Ovary (tissue), 10 donors: Measurements from ENCODE around the gene LRRC31. TPM values are rescaled to one million over a fixed set of nuclear protein-coding genes. Genes with fewer than 3 reads are reported as not detected.

Experiments
- DNase-seq, 5 donors: peaks; one replicate each; pipeline ENCODE4 v3.0.0-alpha.2; 2019 to 2020
- H3K27ac ChIP-seq, 2 donors: fragments of 200-600 bp; one replicate each; pipeline versions ENCODE4 v1.5.1 to v1.8.0; 2019 to 2022
- H3K27me3 ChIP-seq: fragments of 200-600 bp; one replicate; pipeline ENCODE4 v1.8.0; 2022
- H3K36me3 ChIP-seq: fragments of 200-600 bp; sonication (generic); one replicate; pipeline ENCODE4 v1.5.1; 2019
- H3K4me1 ChIP-seq: one replicate; pipeline ENCODE4 v1.8.1; 2013; ENCODE audit warnings: mild to moderate bottlenecking, moderate library complexity; ENCODE audit not compliant: insufficient read depth
- H3K4me3 ChIP-seq: fragments of 200-600 bp; sonication (generic); one replicate; pipeline ENCODE4 v1.5.1; 2017
- H3K9me3 ChIP-seq, 2 donors: fragments of 200-600 bp in 1 of 2; sonication (generic) in 1 of 2; one replicate each; pipeline versions ENCODE4 v1.5.1 to v1.8.1; 2013 to 2019; ENCODE audit warnings: mild to moderate bottlenecking in 1 of 2, moderate library complexity in 1 of 2
- CTCF ChIP-seq, 3 donors: fragments of 450-650 bp in 2 of 3; fragments of 200-600 bp in 1 of 3; IDR thresholded peaks; one replicate each; pipeline versions ENCODE4 v1.5.1 to v1.8.0; 2016 to 2022; ENCODE audit warnings: antibody characterized with exemption in 3 of 3, mild to moderate bottlenecking in 1 of 3
- EP300 ChIP-seq: sonication (generic); formaldehyde crosslinking; IDR thresholded peaks from one replicate; pipeline ENCODE4 v1.6.1; 2017; ENCODE audit warnings: antibody characterized with exemption
- POLR2A ChIP-seq: fragments of 450-650 bp; IDR thresholded peaks from one replicate; pipeline ENCODE4 v1.6.1; 2017; ENCODE audit warnings: antibody characterized with exemption, mild to moderate bottlenecking, moderate library complexity
- WGBS, 3 donors: extraction: QIAGEN DNeasy Blood & Tissue Kit in 1 of 3; methylation state at CpG; one replicate each; pipeline versions ENCODE4 v1.1.5 to v1.1.7; 2013 to 2017; 5-methylcytosine and 5-hydroxymethylcytosine counted together
- intact Hi-C, 4 donors: fragments of 100-400 bp; cut with DNase I; formaldehyde crosslinking; loops; one replicate each; pipeline versions ENCODE4 v1.11.0 to v1.15.1; 2022 to 2023
- long read RNA-seq, 3 donors: library from polyadenylated mRNA in 2 of 3; unstranded in 2 of 3; transcript quantifications; one replicate each; pipeline ENCODE4 v2.0.0 and lab custom pipeline, GENCODE V29; 2021 to 2026
- polyA plus RNA-seq, 2 donors: library from polyadenylated mRNA; stranded (reverse); fragments of 200-250 nt in 1 of 2; fragments of 350-450 nt in 1 of 2; fragmentation: Illumina TruSeq in 1 of 2; extraction: RNeasy Lipid Tissue Mini Kit (QIAGEN cat#74804) in 1 of 2; gene quantifications; one replicate each; pipeline ENCODE4 v1.2.3, GENCODE V29; 2013 to 2014
- total RNA-seq, 7 donors: library from RNA; depleted of rRNA in 2 of 7; stranded (reverse); fragments of >200 nt in 2 of 7; fragmentation: NEBNext Ultra II Directional in 3 of 7; extraction: Animal tissue kit (Norgen Biotek cat#: 25700) in 3 of 7; gene quantifications; one replicate each; pipeline versions ENCODE4 v1.1.0 to v1.2.4, GENCODE V29; 2016 to 2023
- donor health status: DM: no; HTN: no; CAD: no; lungs with moderate emphysema.
- donor health status: DM: no; HTN: no; CAD: no.
- donor health status: Bipolar disorder and iron deficiency.
- donor health status: DM: yes; HTN: yes; CAD: no.
- donor health status: DM: no; HTN: no; CAD: no.
- donor health status: DM: yes; HTN: yes; CAD: no.

LRRC31 gene
- total RNA-seq = not detected
- not detected for polyA plus RNA-seq
- long read RNA-seq, donor 1 = 0 reads
- long read RNA-seq, donor 2 = 0 reads
- long read RNA-seq, donor 3 = 0 reads

DNA sequence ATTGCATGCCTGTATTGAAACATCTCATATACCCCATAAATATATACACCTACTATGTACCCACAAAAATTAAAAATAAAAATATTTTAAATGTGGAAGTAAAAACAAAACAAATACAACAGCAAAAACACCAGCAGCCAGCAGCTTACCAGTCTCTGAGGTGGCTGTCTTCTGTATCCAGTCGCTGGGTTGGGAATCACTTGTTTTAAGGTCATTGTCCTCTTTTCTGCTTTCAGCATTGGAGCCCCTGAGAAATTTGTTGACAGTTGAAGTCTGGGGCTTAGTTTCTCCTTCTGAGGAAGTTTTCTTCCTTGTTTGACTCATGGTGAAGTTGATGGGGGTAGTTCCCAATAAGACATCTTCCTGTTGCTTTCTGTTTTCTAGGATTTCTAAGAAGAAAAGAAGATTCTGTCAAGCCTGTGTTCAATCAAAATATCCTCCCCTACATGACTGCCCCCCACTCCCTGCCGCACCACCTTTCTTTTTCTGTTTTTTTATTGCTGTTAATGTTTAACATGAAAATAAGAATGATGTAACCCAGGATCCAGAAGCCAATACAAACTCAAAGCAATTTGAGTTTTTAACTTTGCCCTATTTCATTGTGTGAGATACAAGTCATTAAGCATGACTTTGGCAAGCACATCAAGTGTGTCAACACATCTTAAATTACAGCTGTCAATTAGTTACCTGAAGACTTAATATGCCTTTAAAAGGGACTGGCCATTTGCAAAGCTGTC lies at the start of gene LRRC31:
TSS of gene LRRC31 (minus strand) at position 452 of the 737 bp plus-strand sequence. CDS start at position 324, 128 bp downstream.
- TF ChIP-seq CTCF (IDR thresholded peaks at IDR 0.05) (no peak), POLR2A (no peak), EP300 (no peak)
- Histone ChIP-seq H3K27me3 (no peaks in the 10 kb centered on the region), H3K27ac (no peak within 1 kb of the TSS), H3K4me1 (no peaks in the 10 kb centered on the region), H3K4me3 (peak within 1 kb of the TSS; percentile 7), H3K9me3 (no peaks in the 10 kb centered on the region), H3K36me3 (no peaks in the 10 kb centered on the region)
- no peak for DNase-seq
- WGBS, 3 donors = 50 to 55% (median 54%) methylated on average over 2 of the region's 2 CpGs
- intact Hi-C loops = no loop called here

GRCh38 chr3:169914321-169914720 lies 44.6 kb upstream of the LRRC31 start:
- Histone ChIP-seq H3K9me3 (no peaks in the 10 kb centered on the region), H3K36me3 (no peaks in the 10 kb centered on the region), H3K27me3 (no peaks in the 10 kb centered on the region), H3K27ac (no peak overlapping the region), H3K4me1 (no peaks in the 10 kb centered on the region), H3K4me3 (no peak overlapping the region)
- 59 to 62% (median 60%) methylated on average over 2 of the region's 2 CpGs for WGBS, 3 donors
- intact Hi-C loops = no loop called here
- DNase-seq = no peak
- TF ChIP-seq EP300 (no peak), CTCF (IDR thresholded peaks at IDR 0.05) (no peak), POLR2A (no peak)

- no peaks in the 10 kb centered on the region for H3K4me1 ChIP-seq
- H3K9me3 ChIP-seq = no peaks in the 10 kb centered on the region
- no peak overlapping the region for H3K27ac ChIP-seq
- DNase-seq = no peak
- H3K4me3 ChIP-seq = no peak overlapping the region
- no peak for TF ChIP-seq CTCF (IDR thresholded peaks at IDR 0.05)
- no peaks in the 10 kb centered on the region for H3K27me3 ChIP-seq
- 71 to 81% (median 72%) methylated on average over 3 of the region's 3 CpGs for WGBS, 3 donors
- H3K36me3 ChIP-seq = no peaks in the 10 kb centered on the region
- intact Hi-C loops = no loop called here
These were observed 43.6 kb upstream of the LRRC31 start for GRCh38 chr3:169913323-169913722.

- WGBS, 3 donors = 90 to 100% (median 93%) methylated on average over 1 of the region's 1 CpG
- Histone ChIP-seq H3K4me3 (no peak within 1 kb of the TSS), H3K27me3 (no peaks in the 10 kb centered on the region), H3K27ac (no peak within 1 kb of the TSS), H3K36me3 (no peaks in the 10 kb centered on the region), H3K9me3 (no peaks in the 10 kb centered on the region), H3K4me1 (no peaks in the 10 kb centered on the region)
- TF ChIP-seq POLR2A (no peak), EP300 (no peak), CTCF (IDR thresholded peaks at IDR 0.05) (no peak)
- DNase-seq = no peak
- intact Hi-C loops = no loop called here
These were observed 41.5 kb upstream of the LRRC31 start, which contains the start of gene SAMD7 for GRCh38 chr3:169911272-169911671. SAMD7 (plus strand) TSS chr3:169911572; CDS start chr3:169919499, 7,927 bp downstream.
